ENCODE data around the gene KLHL15. TPM values are rescaled to one million over a fixed set of nuclear protein-coding genes. Genes with fewer than 3 reads are reported as not detected.

The KLHL15 gene
- total RNA-seq, 1 experiment from 2014 or later, result 7.2 TPM

- TF ChIP-seq GTF2I (CRISPR knock-in tag; conservative IDR thresholded peaks at IDR 0.05), result no peak
These were observed 36.5 kb upstream of the KLHL15 start (continued) for GRCh38 chrX:24063488-24063887.

- Mint-ChIP-seq H3K9me3 (no peaks in the 10 kb centered on the region), H3K4me1 (no peaks in the 10 kb centered on the region), H3K27me3 (ENCODE audit: low read depth) (no peaks in the 10 kb centered on the region), H3K27ac (no peak overlapping the region), H3K36me3 (peaks cover 25% of the 10 kb centered on the region), H3K4me3 (no peak overlapping the region)
- ChIA-PET POLR2A (interaction anchor here (0.6 to 3.2 kb wide), 7 partner anchors 9 to 148 kb away, joined by 3 to 18 read pairs (median 6); partner anchors contain the start of gene KLHL15), CTCF (interaction anchor here (0.7 to 3.1 kb wide), 14 partner anchors 13 to 1089 kb away, joined by 3 to 48 read pairs (median 6); partner anchors contain the start of genes APOO and CXorf58)
- DNase-seq (ENCODE audit: low spot score), result no peak
- ATAC-seq, result peak; percentile 5; the same call in 1 of the 2 replicates
- TF ChIP-seq ZNF232 (CRISPR knock-in tag; IDR thresholded peaks at IDR 0.05) (no peak), ZBTB43 (CRISPR knock-in tag; IDR thresholded peaks at IDR 0.05) (0 out of 2 replicates have a peak, but pooled peaks have one; percentile 35)
These were observed 28.0 kb upstream of the KLHL15 start for GRCh38 chrX:24055043-24055356.

- Mint-ChIP-seq H3K9me3 (no peaks in the 10 kb centered on the region), H3K4me3 (no peak within 1 kb of the TSS), H3K4me1 (no peaks in the 10 kb centered on the region), H3K27ac (peak within 1 kb of the TSS; percentile 93), H3K27me3 (ENCODE audit: low read depth) (no peaks in the 10 kb centered on the region), H3K36me3 (peaks cover 21% of the 10 kb centered on the region)
- ChIA-PET CTCF (interaction anchor here (0.5 to 3.1 kb wide), 36 partner anchors 10 to 1090 kb away, joined by 3 to 48 read pairs (median 4); partner anchors contain the start of genes APOO, CXorf58 and SAT1), POLR2A (interaction anchor here (0.6 to 3.2 kb wide), 11 partner anchors 9 to 505 kb away, joined by 3 to 18 read pairs (median 4); partner anchors contain the start of gene KLHL15)
- ATAC-seq (peak; percentile 91), DNase-seq (ENCODE audit: low spot score) (peak; percentile 81)
- no peak for TF ChIP-seq ATF2 (CRISPR knock-in tag; IDR thresholded peaks at IDR 0.05; ENCODE audit: borderline replicate concordance, low read depth)
- TF ChIP-seq NFE2L1 (CRISPR knock-in tag; IDR thresholded peaks at IDR 0.05), result no peak
- no peak for TF ChIP-seq ZNF416 (CRISPR knock-in tag; IDR thresholded peaks at IDR 0.05)
- TF ChIP-seq MLX (CRISPR knock-in tag; IDR thresholded peaks at IDR 0.05), result no peak
- TF ChIP-seq TP53 (CRISPR knock-in tag; IDR thresholded peaks at IDR 0.05), result no peak
- TF ChIP-seq ZNF671 (CRISPR knock-in tag; IDR thresholded peaks at IDR 0.05), result no peak
- 0 out of 2 replicates have a peak, but pooled peaks have one; percentile 12 for TF ChIP-seq USF2 (CRISPR knock-in tag; IDR thresholded peaks at IDR 0.05)
- TF ChIP-seq CTCF (IDR thresholded peaks at IDR 0.05), result peak; percentile 71
- peak; percentile 90 for TF ChIP-seq MAX (CRISPR knock-in tag; IDR thresholded peaks at IDR 0.05)
- no peak for TF ChIP-seq TEAD4 (CRISPR knock-in tag; IDR thresholded peaks at IDR 0.05)
- peak; percentile 98 for TF ChIP-seq GABPB1 (CRISPR knock-in tag; IDR thresholded peaks at IDR 0.05)
- no peak for TF ChIP-seq NFYB (CRISPR knock-in tag; conservative IDR thresholded peaks at IDR 0.05; ENCODE audit: low read depth)
- TF ChIP-seq ATF6 (CRISPR knock-in tag; IDR thresholded peaks at IDR 0.05), result no peak
- TF ChIP-seq ZNF317 (CRISPR knock-in tag; IDR thresholded peaks at IDR 0.05; ENCODE audit: borderline replicate concordance, low read depth), result no peak
- no peak for TF ChIP-seq MXD4 (CRISPR knock-in tag; IDR thresholded peaks at IDR 0.05; ENCODE audit: borderline replicate concordance)
- no peak for TF ChIP-seq KAT7 (CRISPR knock-in tag; IDR thresholded peaks at IDR 0.05; ENCODE audit: borderline replicate concordance)
- TF ChIP-seq ZNF219 (CRISPR knock-in tag; IDR thresholded peaks at IDR 0.05; ENCODE audit: borderline replicate concordance), result no peak
- peak; percentile 84; the same call in 1 of the 2 replicates for TF ChIP-seq ATF3 (CRISPR knock-in tag; conservative IDR thresholded peaks at IDR 0.05)
- TF ChIP-seq E2F5 (CRISPR knock-in tag; IDR thresholded peaks at IDR 0.05), result peak; percentile 46; the same call in 1 of the 2 replicates
These were observed 27.4 kb upstream of the KLHL15 start, which contains the start of gene EIF2S3 for GRCh38 chrX:24054182-24055042. Gene EIF2S3, plus strand, starts transcription at chrX:24054956. Its CDS starts 13 bp downstream, at chrX:24054969.

Data from WTC11 (cell line).